HG03442 (cell line): ENCODE measurements around the gene PSMB2.

Experiments
- ATAC-seq: cut with Tn5 transposase; IDR thresholded peaks from one replicate; pipeline ENCODE4 v1.9.1; 2021; ENCODE audit warnings: mild to moderate bottlenecking, moderate library complexity; ENCODE audit not compliant: unreplicated experiment

PSMB2 gene

GRCh38 chr1:35644204-35644603 is 2.9 kb upstream of the PSMB2 start:
- ATAC-seq, result no peak

GRCh38 chr1:35642471-35642955 is 1.2 kb upstream of the PSMB2 start:
- no peak for ATAC-seq

- no peak for ATAC-seq
Measured at GRCh38 chr1:35640380-35641232, 720 bp downstream of the PSMB2 start.

GRCh38 chr1:35637401-35637809 is 3.9 kb downstream of the PSMB2 start:
- ATAC-seq, result no peak

- ATAC-seq, result no peak
Measured at GRCh38 chr1:35633547-35633946, 7.8 kb downstream of the PSMB2 start.

GRCh38 chr1:35631396-35631795 is 9.9 kb downstream of the PSMB2 start:
- ATAC-seq, result no peak

- no peak for ATAC-seq
Measured at GRCh38 chr1:35629051-35629450, 12.3 kb downstream of the PSMB2 start.

- no peak for ATAC-seq
Measured at GRCh38 chr1:35623832-35624231, 17.5 kb downstream of the PSMB2 start.

- no peak for ATAC-seq
Measured at GRCh38 chr1:35622510-35623178, 18.7 kb downstream of the PSMB2 start.

GRCh38 chr1:35619237-35620121 is 21.8 kb downstream of the PSMB2 start:
- no peak for ATAC-seq

GRCh38 chr1:35615440-35615839 is 25.9 kb downstream of the PSMB2 start:
- no peak for ATAC-seq

GRCh38 chr1:35611655-35612054 is 29.7 kb downstream of the PSMB2 start:
- ATAC-seq, result no peak

- no peak for ATAC-seq
Measured at GRCh38 chr1:35605867-35606182, 35.5 kb downstream of the PSMB2 start.

- no peak for ATAC-seq
Measured at GRCh38 chr1:35605071-35605866, 36.1 kb downstream of the PSMB2 start.

- no peak for ATAC-seq
Measured at GRCh38 chr1:35603941-35604340, 37.4 kb downstream of the PSMB2 start.

- no peak for ATAC-seq
Measured at GRCh38 chr1:35603468-35603867, 37.9 kb downstream of the PSMB2 start.

GRCh38 chr1:35600593-35600992 is 40.7 kb downstream of the PSMB2 start:
- no peak for ATAC-seq

GRCh38 chr1:35599411-35599810 is 41.9 kb downstream of the PSMB2 start:
- no peak for ATAC-seq

- ATAC-seq, result no peak
Measured at GRCh38 chr1:35598895-35599294, 42.4 kb downstream of the PSMB2 start.

- no peak for ATAC-seq
Measured at GRCh38 chr1:35597870-35598269, 43.5 kb downstream of the PSMB2 start.

GRCh38 chr1:35595684-35596083 is 45.6 kb downstream of the PSMB2 start:
- ATAC-seq, result no peak
